Activated CD4-positive, alpha-beta T cell treated with anti-CD3 and anti-CD28 coated beads for 48 hours (primary cell): Measurements from ENCODE around the gene SEC24A.
"Not testable (repeated sequence)": the region's sequence is repeated elsewhere in the genome, so short reads cannot be mapped to it uniquely, and the experiment has no call there.

Source experiments
- DNase-seq: peaks from one replicate; pipeline ENCODE4 v3.0.0-alpha.2; 2020

Gene SEC24A

DNA sequence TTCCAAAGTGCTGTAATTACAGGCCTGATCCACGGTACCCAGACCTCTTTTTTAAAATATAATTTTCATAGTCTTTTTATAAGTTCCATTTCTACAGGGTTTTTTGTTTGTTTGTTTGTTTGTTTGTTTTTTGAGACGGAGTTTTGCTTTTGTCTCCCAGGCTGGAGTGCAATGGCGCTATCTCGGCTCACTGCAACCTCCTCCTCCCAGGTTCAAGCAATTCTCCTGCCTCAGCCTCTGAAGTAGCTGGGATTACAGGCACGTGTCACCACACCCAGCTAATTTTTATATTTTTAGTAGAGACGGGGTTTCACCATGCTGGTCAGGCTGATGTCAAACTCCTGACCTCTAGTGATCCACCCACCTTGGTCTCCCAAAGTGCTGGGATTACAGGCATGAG, 2.1 kb downstream of the SEC24A start:
- DNase-seq: not testable (repeated sequence)

DNA sequence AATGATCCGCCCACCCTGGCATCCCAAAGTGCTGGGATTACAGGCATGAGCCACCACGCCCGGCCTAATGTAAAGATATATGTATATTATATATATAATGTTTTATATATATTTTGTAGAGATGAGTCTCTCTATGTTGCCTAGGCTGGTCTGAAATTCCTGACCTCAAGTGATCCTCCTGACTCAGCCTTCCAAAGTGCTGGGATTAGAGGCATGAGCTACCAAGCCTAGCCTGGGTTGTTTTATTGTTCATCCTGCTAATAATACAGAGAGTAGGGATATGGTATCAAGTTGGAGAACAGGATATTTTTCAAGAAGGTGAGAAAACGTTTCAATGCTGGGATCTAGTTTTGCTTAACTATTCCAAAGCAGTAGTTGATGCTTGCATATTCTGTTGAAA, 2.9 kb downstream of the SEC24A start:
- DNase-seq: no peak

GRCh38 chr5:134656690-134657089, 8.1 kb downstream of the SEC24A start:
- no peak for DNase-seq

DNA sequence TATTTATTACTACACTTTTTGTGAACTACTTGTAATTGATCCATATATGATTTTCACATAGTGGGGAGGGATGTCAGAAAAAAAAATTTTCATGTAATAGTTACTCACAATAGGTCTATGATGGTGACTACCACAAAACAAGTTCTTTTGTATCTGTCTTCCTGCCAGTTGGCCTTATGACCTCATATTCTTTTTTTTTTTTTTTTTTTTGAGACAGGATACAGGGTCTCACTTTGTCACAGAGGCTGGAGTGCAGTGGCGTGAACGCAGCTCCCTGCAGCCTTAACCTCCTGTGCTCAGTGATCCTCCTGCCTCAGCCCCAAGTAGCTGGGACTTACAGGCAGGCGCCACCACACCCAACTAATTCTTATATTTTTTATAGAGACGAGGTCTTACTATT, 10.9 kb downstream of the SEC24A start:
- DNase-seq: no peak

GRCh38 chr5:134659922-134660321, 11.3 kb downstream of the SEC24A start:
- no peak for DNase-seq

- no peak for DNase-seq
Measured at GRCh38 chr5:134662971-134663370, 14.4 kb downstream of the SEC24A start.

- no peak for DNase-seq
Measured at GRCh38 chr5:134664448-134664847, 15.9 kb downstream of the SEC24A start.

- DNase-seq: not testable (repeated sequence)
Measured at GRCh38 chr5:134673546-134673945, 25.0 kb downstream of the SEC24A start.

GRCh38 chr5:134677357-134677756, 28.8 kb downstream of the SEC24A start:
- not testable (repeated sequence) for DNase-seq

DNA sequence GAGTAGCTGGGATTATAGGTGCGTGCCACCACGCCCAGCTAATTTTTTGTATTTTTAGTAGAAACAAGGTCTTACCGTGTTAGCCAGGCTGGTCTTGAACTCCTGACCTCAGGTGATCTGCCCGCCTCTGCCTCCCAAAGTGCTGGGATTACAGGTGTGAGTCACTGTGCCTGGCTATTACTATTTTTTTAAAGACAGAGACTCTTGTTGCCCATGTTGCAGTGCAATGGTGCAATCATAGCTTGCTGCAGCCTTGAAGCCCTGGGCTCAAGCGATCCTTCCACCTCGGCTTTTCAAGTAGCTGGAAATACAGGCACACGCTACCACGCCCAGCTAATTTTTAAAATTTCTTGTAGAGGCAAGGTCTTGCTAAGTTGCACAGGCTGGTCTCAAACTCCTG, 41.6 kb downstream of the SEC24A start:
- DNase-seq: not testable (repeated sequence)

GRCh38 chr5:134692722-134693121, 44.1 kb downstream of the SEC24A start:
- no peak for DNase-seq

GRCh38 chr5:134708301-134708700, 59.7 kb downstream of the SEC24A start:
- no peak for DNase-seq

DNA sequence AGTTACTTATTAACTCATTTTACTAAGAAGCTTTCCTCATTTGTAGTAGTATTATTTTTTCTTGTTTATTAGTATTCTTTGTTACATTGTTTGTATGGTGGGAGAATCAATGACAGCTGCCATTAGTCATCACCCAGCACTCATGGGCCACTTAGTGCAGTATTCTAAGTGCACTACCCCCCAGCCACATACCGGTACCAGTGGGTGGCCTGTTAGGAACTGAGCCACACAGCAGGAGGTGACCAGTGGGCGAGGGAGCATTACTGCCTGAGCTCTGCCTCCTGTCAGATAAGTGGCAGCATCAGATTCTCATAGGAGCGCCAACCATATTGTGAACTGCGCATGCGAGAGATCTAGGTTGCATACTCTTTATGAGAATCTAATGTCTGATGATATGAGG, 65.5 kb downstream of the SEC24A start:
- no peak for DNase-seq

DNA sequence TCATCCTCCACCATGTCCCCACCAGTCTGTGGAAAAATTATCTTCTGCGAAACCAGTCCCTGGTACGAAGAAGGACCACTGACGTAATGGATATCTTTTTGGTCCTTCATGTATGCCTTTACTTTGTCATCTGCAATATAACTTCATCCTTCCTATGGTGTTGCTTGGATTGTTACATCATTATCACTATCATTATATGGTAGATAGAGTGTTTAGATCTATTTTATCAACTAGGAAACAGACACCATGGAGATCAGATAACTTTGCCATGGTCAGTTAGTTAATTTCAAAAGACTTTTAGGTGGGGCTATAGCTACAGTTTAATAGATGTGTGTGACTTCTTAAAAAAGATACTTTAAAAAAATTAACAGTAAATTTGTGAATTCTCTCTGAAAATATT, 66.0 kb downstream of the SEC24A start:
- no peak for DNase-seq

- not testable (repeated sequence) for DNase-seq
Measured at GRCh38 chr5:134715466-134715865, 66.9 kb downstream of the SEC24A start.

DNA sequence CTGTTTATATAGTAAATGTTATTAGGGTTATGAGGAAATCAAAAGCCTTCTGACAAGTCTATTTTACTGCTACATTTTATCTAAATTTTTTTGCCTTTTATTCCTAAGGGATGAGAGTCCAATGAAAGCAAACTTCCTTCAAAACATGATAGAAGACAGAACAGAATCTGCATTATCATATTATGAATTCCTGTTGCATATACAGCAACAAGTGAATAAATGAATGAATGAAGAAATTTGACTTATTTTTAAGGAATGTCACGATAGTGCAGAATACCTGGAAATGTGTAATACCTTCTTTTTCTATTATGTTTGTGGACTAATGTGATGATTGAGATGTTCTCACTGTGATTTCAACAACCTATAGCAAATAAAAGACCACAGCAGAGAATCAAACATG, 76.3 kb downstream of the SEC24A start:
- no peak for DNase-seq

DNA sequence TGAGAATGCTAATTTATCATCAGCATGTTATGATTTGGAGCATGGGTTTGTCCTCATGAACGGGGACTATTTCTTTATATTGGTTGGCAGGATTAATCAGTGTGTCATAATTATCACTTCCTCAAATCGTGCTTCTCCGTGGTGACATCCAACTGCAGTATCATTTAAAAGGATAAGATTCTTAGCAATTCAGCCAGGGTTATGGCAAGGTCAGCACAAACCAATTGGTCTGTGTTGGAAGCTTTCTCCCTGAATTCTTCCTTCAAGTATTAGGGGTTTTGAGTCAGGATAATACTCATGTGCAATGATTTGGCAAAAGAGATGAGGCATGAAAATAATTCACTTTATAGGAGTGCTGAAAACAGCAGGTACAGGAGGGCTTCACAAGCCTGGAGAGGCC, 84.2 kb downstream of the SEC24A start:
- DNase-seq: no peak

- no peak for DNase-seq
Measured at GRCh38 chr5:134735243-134735642, 86.7 kb downstream of the SEC24A start.

GRCh38 chr5:134736173-134736812, 87.7 kb downstream of the SEC24A start:
- no peak for DNase-seq

DNA sequence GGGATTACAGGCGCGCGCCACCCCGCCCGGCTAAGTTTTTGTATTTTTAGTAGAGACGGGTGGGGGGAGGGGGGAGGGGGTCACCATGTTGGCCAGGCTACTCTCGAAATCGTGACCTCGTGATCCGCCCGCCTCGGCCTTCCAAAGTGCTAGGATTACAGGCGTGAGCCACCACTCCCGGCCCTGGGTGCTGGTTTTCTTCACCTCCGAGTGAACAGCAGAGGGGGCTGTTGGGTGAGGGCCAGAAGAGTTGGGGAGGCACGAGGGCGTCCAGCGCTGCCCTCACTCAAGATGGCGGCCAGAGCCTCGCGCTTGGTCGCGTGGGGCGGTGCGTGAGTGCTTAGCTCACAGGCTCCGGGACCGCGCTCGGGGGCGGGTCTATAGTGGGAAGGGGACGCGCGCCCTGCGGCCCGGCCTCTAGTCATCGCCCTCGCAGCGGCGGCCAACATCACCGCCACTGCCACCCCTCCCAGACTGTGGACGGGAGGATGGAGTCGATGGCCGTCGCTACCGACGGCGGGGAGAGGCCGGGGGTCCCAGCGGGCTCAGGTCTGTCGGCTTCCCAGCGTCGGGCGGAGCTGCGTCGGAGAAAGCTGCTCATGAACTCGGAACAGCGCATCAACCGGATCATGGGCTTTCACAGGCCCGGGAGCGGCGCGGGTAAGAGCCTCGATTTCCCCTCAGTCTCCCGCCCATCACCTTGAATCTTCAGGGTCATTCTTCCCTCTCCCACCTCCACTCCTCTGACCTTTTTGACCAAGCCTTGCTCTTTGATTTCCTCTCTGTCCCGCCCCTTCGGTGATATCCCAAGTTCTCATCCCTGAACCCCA, 89.8 kb downstream of the SEC24A start, which contains the start of gene CAMLG:
TSS of gene CAMLG (plus strand) at position 416 of the 830 bp plus-strand sequence. CDS start at position 489, 73 bp downstream.
- DNase-seq: peak; percentile 99

DNA sequence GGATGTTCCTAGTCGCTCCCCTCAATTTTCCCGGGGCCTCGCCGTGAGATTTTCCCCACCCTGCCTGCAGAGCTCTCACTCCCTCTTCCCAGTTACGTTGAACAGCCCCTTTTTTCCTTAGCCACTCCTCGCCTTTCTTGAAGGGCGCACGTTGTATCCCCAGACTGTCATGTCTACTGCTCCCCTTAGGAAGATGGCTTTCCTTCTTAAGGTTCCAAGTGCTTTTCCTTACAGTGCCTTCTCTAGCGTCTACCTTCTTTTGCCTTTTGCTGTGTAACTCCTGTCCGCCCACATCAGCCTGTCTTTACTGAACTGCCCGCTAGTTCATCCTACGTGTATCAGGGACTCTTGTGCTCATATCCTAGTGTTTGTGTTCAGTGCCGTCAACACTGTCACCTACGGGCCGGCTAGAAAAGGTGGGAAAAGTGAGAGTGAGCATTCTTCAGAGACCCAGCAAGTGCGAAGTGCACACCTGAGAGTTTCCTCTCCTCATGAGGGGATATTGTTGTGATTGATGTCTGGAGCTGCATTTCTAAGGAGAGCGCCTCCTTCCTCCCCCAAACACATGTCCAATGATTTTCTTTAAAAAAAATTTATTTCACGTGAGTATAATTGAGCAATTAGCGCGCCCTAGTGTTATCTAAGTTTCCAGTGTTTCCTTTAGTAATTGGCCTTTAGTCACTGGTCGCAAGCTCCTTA, 90.5 kb downstream of the SEC24A start:
- DNase-seq: peak; percentile 52

DNA sequence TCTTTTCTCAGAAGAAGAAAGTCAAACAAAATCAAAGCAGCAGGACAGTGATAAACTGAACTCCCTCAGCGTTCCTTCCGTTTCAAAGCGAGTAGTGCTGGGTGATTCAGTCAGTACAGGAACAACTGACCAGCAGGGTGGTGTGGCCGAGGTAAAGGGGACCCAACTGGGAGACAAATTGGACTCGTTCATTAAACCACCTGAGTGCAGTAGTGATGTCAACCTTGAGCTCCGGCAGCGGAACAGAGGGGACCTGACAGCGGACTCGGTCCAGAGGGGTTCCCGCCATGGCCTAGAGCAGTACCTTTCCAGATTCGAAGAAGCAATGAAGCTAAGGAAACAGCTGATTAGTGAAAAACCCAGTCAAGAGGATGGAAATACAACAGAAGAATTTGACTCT, 92.5 kb downstream of the SEC24A start:
- no peak for DNase-seq

DNA sequence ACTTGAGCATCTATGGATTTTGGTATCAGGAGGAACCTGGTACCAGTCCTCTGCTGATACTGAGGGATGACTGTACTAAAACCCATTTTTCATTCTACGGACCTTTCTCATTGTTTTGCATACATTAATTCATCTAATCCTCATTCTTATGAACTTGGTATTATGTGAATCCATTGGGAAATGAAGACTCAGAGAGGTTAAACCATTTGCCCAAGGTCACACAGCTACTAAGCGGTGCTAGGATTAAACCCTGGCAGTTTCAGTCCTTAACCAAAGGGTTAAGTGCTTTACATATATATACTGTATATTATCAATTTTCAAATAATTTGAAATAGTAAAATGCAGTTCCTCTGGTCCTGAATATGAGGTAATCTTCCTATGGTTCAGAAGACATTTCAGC, 93.5 kb downstream of the SEC24A start:
- no peak for DNase-seq

DNA sequence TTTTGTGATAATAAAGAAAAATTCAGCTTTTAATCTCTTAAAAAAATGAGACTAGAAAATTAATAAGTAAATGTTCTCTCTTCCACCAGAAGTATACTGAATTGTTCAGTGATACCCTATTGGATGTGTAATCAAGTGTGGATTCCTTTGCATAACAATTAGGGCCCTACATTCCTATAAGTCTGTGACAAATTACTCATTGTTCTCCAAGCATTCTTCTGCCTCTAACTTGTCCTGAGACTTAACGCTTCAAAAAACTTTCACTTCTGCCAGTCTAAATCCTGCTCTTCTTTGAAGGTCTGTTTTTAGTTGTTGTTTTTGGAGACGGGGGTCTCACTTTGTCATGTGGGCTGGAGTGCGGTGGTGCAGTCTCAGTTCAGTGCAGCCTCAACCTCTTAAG, 100.8 kb downstream of the SEC24A start:
- no peak for DNase-seq
